Fibroblast of lung (primary cell): ENCODE results near the gene MYO5B. TPM values are rescaled to one million over a fixed set of nuclear protein-coding genes. Genes with fewer than 3 reads are reported as not detected.
"Not testable (repeated sequence)": the region's sequence is repeated elsewhere in the genome, so short reads cannot be mapped to it uniquely, and the experiment has no call there.

ENCODE experiments used
- DNase-seq, 2 donors: peaks; one replicate each; pipeline versions ENCODE4 v3.0.0 to v3.0.0-alpha.2; 2010; ENCODE audit warnings: low read depth in 2 of 2
- H2AFZ ChIP-seq: 2 replicates; pipeline ENCODE4 v1.5.1; 2012; ENCODE audit warnings: low read length, control low read depth, inconsistent platforms
- H3K27ac ChIP-seq: 2 replicates; pipeline ENCODE4 v1.5.1; 2011; ENCODE audit warnings: low read length, control low read depth; ENCODE audit not compliant: insufficient read depth
- H3K27me3 ChIP-seq: 2 replicates; pipeline ENCODE4 v1.5.1; 2011; ENCODE audit warnings: mild to moderate bottlenecking, low read length; ENCODE audit not compliant: control insufficient read depth, insufficient read depth
- H3K36me3 ChIP-seq: 2 replicates; pipeline ENCODE4 v1.5.1; 2011; ENCODE audit warnings: low read length; ENCODE audit not compliant: control insufficient read depth, insufficient read depth
- H3K4me1 ChIP-seq: 2 replicates; pipeline ENCODE4 v1.5.1; 2011; ENCODE audit warnings: low read length; ENCODE audit not compliant: control insufficient read depth, insufficient read depth; ENCODE audit errors: extremely low read depth
- H3K4me2 ChIP-seq: 2 replicates; pipeline ENCODE4 v1.5.1; 2011; ENCODE audit warnings: low read length, control low read depth; ENCODE audit not compliant: insufficient read depth; ENCODE audit errors: extremely low read depth
- H3K4me3 ChIP-seq, 4 experiments: fragments of 200-600 bp in 1 of 4; sonication (generic) in 1 of 4; replicated peaks in 1 of 4; 2 replicates each; pipeline ENCODE4 v1.5.1; 2011 to 2016; ENCODE audit warnings: low read length in 4 of 4, low read depth in 3 of 4, mild to moderate bottlenecking in 3 of 4, control low read depth in 2 of 4, inconsistent platforms in 1 of 4, mixed read lengths in 1 of 4; ENCODE audit not compliant: insufficient read depth in 1 of 4; ENCODE audit errors: control extremely low read depth in 1 of 4
- H3K79me2 ChIP-seq: 2 replicates; pipeline ENCODE4 v1.5.1; 2012; ENCODE audit warnings: mild to moderate bottlenecking, low read length, inconsistent platforms; ENCODE audit not compliant: control insufficient read depth, insufficient read depth
- H3K9ac ChIP-seq: 2 replicates; pipeline ENCODE4 v1.5.1; 2011; ENCODE audit warnings: mild to moderate bottlenecking, low read length, control low read depth; ENCODE audit not compliant: insufficient read depth
- H3K9me3 ChIP-seq: 2 replicates; pipeline ENCODE4 v1.5.1; 2012; ENCODE audit warnings: low read depth, low read length; ENCODE audit not compliant: control insufficient read depth, insufficient read depth
- H4K20me1 ChIP-seq: 2 replicates; pipeline ENCODE4 v1.5.1; 2011; ENCODE audit warnings: low read length; ENCODE audit not compliant: control insufficient read depth, insufficient read depth; ENCODE audit errors: extremely low read depth
- CTCF ChIP-seq, 2 donors: IDR thresholded peaks in 1 of 2; conservative IDR thresholded peaks in 1 of 2; 1 replicate in 1 of 2; 2 replicates in 1 of 2; pipeline ENCODE4 v1.5.1; 2011 to 2012; ENCODE audit warnings: low read length in 2 of 2, control low read depth in 1 of 2, inconsistent platforms in 1 of 2, low read depth in 1 of 2, mild to moderate bottlenecking in 1 of 2
- EZH2 ChIP-seq: IDR thresholded peaks from 2 replicates; pipeline ENCODE4 v1.5.1; 2012; ENCODE audit warnings: low read length, control low read depth, mild to moderate bottlenecking; ENCODE audit errors: missing control alignments
- polyA plus RNA-seq, 2 donors: library from polyadenylated mRNA; depleted of rRNA in 1 of 2; stranded (reverse) in 1 of 2; unstranded in 1 of 2; fragments of >200 nt; gene quantifications; 2 replicates each; pipeline ENCODE4 v1.2.1, GENCODE V29; 2011 to 2012; ENCODE audit warnings: missing spikeins in 1 of 2
- total RNA-seq: library from RNA; depleted of rRNA; stranded (reverse); fragments of >200 nt; gene quantifications from 2 replicates; pipeline ENCODE4 v1.2.1, GENCODE V29; 2014

Gene MYO5B
- total and polyA plus RNA-seq, 2 donors (not counting 1 experiment from before 2014, with no cell fraction given), result under 0.01 to 0.06 TPM

GRCh38 chr18:50232419-50232818 is 37.5 kb upstream of the MYO5B start:
- H3K9me3 ChIP-seq, result no peaks in the 10 kb centered on the region
- no peaks in the 10 kb centered on the region for H3K4me1 ChIP-seq
- no peak overlapping the region for H3K27ac ChIP-seq
- no peaks in the 10 kb centered on the region for H4K20me1 ChIP-seq
- no peak overlapping the region for H3K4me3 ChIP-seq
- no peak overlapping the region for H3K4me2 ChIP-seq
- no peaks in the 10 kb centered on the region for H3K36me3 ChIP-seq
- H3K27me3 ChIP-seq, result no peaks in the 10 kb centered on the region
- H3K9ac ChIP-seq, result no peak overlapping the region
- no peaks in the 10 kb centered on the region for H3K79me2 ChIP-seq
- H2AFZ ChIP-seq, result no peak overlapping the region
- DNase-seq, result no peak
- no peak for TF ChIP-seq EZH2
- TF ChIP-seq CTCF (conservative IDR thresholded peaks at IDR 0.05 in 1 of 2, IDR thresholded peaks at IDR 0.05 in 1 of 2; ENCODE audit: low read depth in 1 of 2, low read length in 2 of 2), result no peak

- Histone ChIP-seq H3K79me2 (no peaks in the 10 kb centered on the region), H3K4me3 (no peak overlapping the region), H3K27me3 (no peaks in the 10 kb centered on the region), H3K9me3 (no peaks in the 10 kb centered on the region), H3K9ac (no peak overlapping the region), H3K27ac (no peak overlapping the region), H2AFZ (no peak overlapping the region), H3K36me3 (no peaks in the 10 kb centered on the region), H3K4me1 (no peaks in the 10 kb centered on the region), H3K4me2 (no peak overlapping the region), H4K20me1 (no peaks in the 10 kb centered on the region)
- no peak for DNase-seq
- TF ChIP-seq CTCF (conservative IDR thresholded peaks at IDR 0.05 in 1 of 2, IDR thresholded peaks at IDR 0.05 in 1 of 2; ENCODE audit: low read depth in 1 of 2, low read length in 2 of 2) (no peak), EZH2 (no peak)
Observed at GRCh38 chr18:50231621-50232020, 36.7 kb upstream of the MYO5B start.

- not testable (repeated sequence) for H3K79me2 ChIP-seq, H3K9ac ChIP-seq, H3K4me1 ChIP-seq, H3K27ac ChIP-seq, H2AFZ ChIP-seq, H3K4me2 ChIP-seq, H4K20me1 ChIP-seq, DNase-seq, H3K27me3 ChIP-seq, H3K4me3 ChIP-seq, H3K36me3 ChIP-seq, H3K9me3 ChIP-seq
Observed at GRCh38 chr18:50220249-50220648, 25.3 kb upstream of the MYO5B start.
